GM19397 (cell line): Measurements from ENCODE around the gene CADPS.

Experiments
- ATAC-seq: cut with Tn5 transposase; IDR thresholded peaks from one replicate; pipeline ENCODE4 v1.9.1; 2021; ENCODE audit warnings: mild to moderate bottlenecking, moderate library complexity; ENCODE audit not compliant: unreplicated experiment

The CADPS gene

GRCh38 chr3:62655056-62655690, 220.0 kb downstream of the CADPS start:
- ATAC-seq = no peak

GRCh38 chr3:62653796-62654195, 221.4 kb downstream of the CADPS start:
- no peak for ATAC-seq

- ATAC-seq = no peak
Measured at GRCh38 chr3:62647711-62648110, 227.5 kb downstream of the CADPS start.

- no peak for ATAC-seq
Measured at GRCh38 chr3:62644493-62644892, 230.7 kb downstream of the CADPS start.

GRCh38 chr3:62638316-62638715, 236.9 kb downstream of the CADPS start:
- ATAC-seq = no peak

- no peak for ATAC-seq
Measured at GRCh38 chr3:62636235-62636826, 238.9 kb downstream of the CADPS start.

GRCh38 chr3:62632510-62633294, 242.5 kb downstream of the CADPS start:
- ATAC-seq = no peak

- no peak for ATAC-seq
Measured at GRCh38 chr3:62631488-62631887, 243.7 kb downstream of the CADPS start.

- ATAC-seq = no peak
Measured at GRCh38 chr3:62630664-62631063, 244.6 kb downstream of the CADPS start.

GRCh38 chr3:62625268-62625667, 249.9 kb downstream of the CADPS start:
- no peak for ATAC-seq

GRCh38 chr3:62624185-62624584, 251.0 kb downstream of the CADPS start:
- no peak for ATAC-seq

GRCh38 chr3:62622553-62623174, 252.6 kb downstream of the CADPS start:
- ATAC-seq = no peak

- ATAC-seq = no peak
Measured at GRCh38 chr3:62621925-62622324, 253.3 kb downstream of the CADPS start.

- no peak for ATAC-seq
Measured at GRCh38 chr3:62621176-62621575, 254.0 kb downstream of the CADPS start.

- ATAC-seq = no peak
Measured at GRCh38 chr3:62615258-62615849, 259.9 kb downstream of the CADPS start.

GRCh38 chr3:62614527-62614926, 260.7 kb downstream of the CADPS start:
- no peak for ATAC-seq

GRCh38 chr3:62611541-62612240, 263.5 kb downstream of the CADPS start:
- ATAC-seq = no peak

GRCh38 chr3:62607287-62608029, 267.8 kb downstream of the CADPS start:
- no peak for ATAC-seq

GRCh38 chr3:62605413-62606068, 269.7 kb downstream of the CADPS start:
- no peak for ATAC-seq
